BLaER1 (cell line): ENCODE results near the gene AMPD2.

Source experiments
- H3K27ac ChIP-seq: shearing (Covaris generic); formaldehyde crosslinking; 2 replicates; pipeline ENCODE4 v1.8.1; 2022
- H3K27me3 ChIP-seq: shearing (Covaris generic); formaldehyde crosslinking; 2 replicates; pipeline ENCODE4 v1.8.1; 2022
- H3K36me3 ChIP-seq: shearing (Covaris generic); formaldehyde crosslinking; 2 replicates; pipeline ENCODE4 v1.8.1; 2022
- H3K4me1 ChIP-seq: shearing (Covaris generic); formaldehyde crosslinking; 2 replicates; pipeline ENCODE4 v1.8.1; 2022
- H3K4me2 ChIP-seq: shearing (Covaris generic); formaldehyde crosslinking; 2 replicates; pipeline ENCODE4 v1.8.1; 2022
- H3K4me3 ChIP-seq: shearing (Covaris generic); formaldehyde crosslinking; 2 replicates; pipeline ENCODE4 v1.8.1; 2022
- H3K9ac ChIP-seq: shearing (Covaris generic); formaldehyde crosslinking; 2 replicates; pipeline ENCODE4 v1.8.1; 2022
- H3K9me3 ChIP-seq: shearing (Covaris generic); formaldehyde crosslinking; 2 replicates; pipeline ENCODE4 v1.8.1; 2022
- H4K20me1 ChIP-seq: shearing (Covaris generic); formaldehyde crosslinking; 2 replicates; pipeline ENCODE4 v1.8.1; 2022
- Cebpa-rat ChIP-seq: shearing (Covaris generic); IDR thresholded peaks from 2 replicates; pipeline ENCODE4 v1.8.1; 2022

The AMPD2 gene

DNA sequence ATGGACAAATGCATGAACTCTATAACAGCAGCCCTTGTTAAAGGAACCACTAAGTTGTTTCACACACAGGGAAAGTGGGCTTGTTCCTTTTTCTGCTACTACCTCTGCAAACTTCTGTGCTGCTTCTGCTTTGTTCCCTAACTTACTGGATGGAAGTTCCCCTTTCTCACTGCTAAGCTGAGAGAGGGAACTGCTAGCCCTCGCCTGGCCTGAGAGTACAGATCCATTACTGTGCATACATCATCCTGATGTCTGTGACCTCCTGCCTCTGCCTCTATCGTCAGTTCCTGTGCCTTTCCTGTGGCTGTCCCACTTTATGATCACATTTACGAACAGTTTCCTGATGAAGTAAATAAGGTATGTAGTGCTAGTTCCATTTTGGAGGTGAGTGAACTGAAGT lies 3.8 kb upstream of the AMPD2 start:
- Histone ChIP-seq H3K9me3 (no peaks in the 10 kb centered on the region), H3K27ac (no peak overlapping the region), H3K27me3 (no peaks in the 10 kb centered on the region), H3K4me2 (peak overlapping the region; percentile 39), H4K20me1 (peaks cover under 1% of the 10 kb centered on the region; the same call in 1 of the 2 replicates), H3K36me3 (no peaks in the 10 kb centered on the region), H3K9ac (no peak overlapping the region; the same call in 1 of the 2 replicates), H3K4me1 (peaks cover 46% of the 10 kb centered on the region), H3K4me3 (no peak overlapping the region)
- TF ChIP-seq Cebpa-rat, result no peak

DNA sequence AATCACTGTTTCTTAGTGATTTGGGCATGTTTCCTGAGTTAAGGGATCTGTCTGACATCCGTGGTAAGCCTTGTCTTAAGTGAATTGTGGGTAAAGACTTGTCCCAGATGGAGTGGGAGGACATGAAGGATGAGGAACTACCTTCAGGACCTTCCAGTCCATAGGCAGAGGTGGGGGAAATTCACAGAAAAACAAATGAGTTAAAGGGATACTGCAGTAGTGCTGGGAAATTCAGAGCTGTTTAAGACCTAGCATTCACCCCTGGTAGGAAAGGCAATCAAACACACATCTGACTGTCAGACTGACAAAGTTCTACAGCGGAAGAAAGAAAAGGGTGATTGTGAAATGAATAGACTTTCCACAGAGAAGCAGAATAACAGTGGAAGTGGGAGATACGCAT lies 3.2 kb upstream of the AMPD2 start:
- Histone ChIP-seq H3K4me1 (peaks cover 47% of the 10 kb centered on the region), H3K9ac (no peak overlapping the region), H3K27ac (no peak overlapping the region), H3K4me3 (no peak overlapping the region), H4K20me1 (peaks cover 5% of the 10 kb centered on the region; the same call in 1 of the 2 replicates), H3K36me3 (no peaks in the 10 kb centered on the region), H3K9me3 (no peaks in the 10 kb centered on the region), H3K4me2 (peak overlapping the region; percentile 39), H3K27me3 (no peaks in the 10 kb centered on the region)
- TF ChIP-seq Cebpa-rat, result no peak

- H3K9ac ChIP-seq, result no peak overlapping the region
- H3K4me2 ChIP-seq, result no peak overlapping the region
- H3K27ac ChIP-seq, result no peak overlapping the region
These were observed 2.3 kb upstream of the AMPD2 start for GRCh38 chr1:109617291-109617801.

GRCh38 chr1:109618661-109619575 lies 719 bp upstream of the AMPD2 start:
- Histone ChIP-seq H3K4me3 (peak overlapping the region; percentile 93), H3K27ac (peak overlapping the region; percentile 89), H3K4me1 (peaks cover 60% of the 10 kb centered on the region), H4K20me1 (peaks cover 28% of the 10 kb centered on the region), H3K36me3 (no peaks in the 10 kb centered on the region), H3K9ac (peak overlapping the region; percentile 91), H3K4me2 (peak overlapping the region; percentile 91), H3K9me3 (no peaks in the 10 kb centered on the region), H3K27me3 (no peaks in the 10 kb centered on the region)
- TF ChIP-seq Cebpa-rat, result no peak

More at GRCh38 chr1:109617291-109617801, 2.3 kb upstream of the AMPD2 start:
- H3K9me3 ChIP-seq, result no peaks in the 10 kb centered on the region
- peaks cover 57% of the 10 kb centered on the region for H3K4me1 ChIP-seq
- no peaks in the 10 kb centered on the region for H3K36me3 ChIP-seq
- peaks cover 15% of the 10 kb centered on the region for H4K20me1 ChIP-seq
- TF ChIP-seq Cebpa-rat, result no peak
- H3K27me3 ChIP-seq, result no peaks in the 10 kb centered on the region
- no peak overlapping the region for H3K4me3 ChIP-seq

- Histone ChIP-seq H3K36me3 (no peaks in the 10 kb centered on the region), H3K4me1 (peaks cover 66% of the 10 kb centered on the region), H4K20me1 (peaks cover 43% of the 10 kb centered on the region), H3K9me3 (no peaks in the 10 kb centered on the region), H3K9ac (peak overlapping the region; percentile 91), H3K4me3 (peak overlapping the region; percentile 93), H3K27ac (peak overlapping the region; percentile 89), H3K27me3 (no peaks in the 10 kb centered on the region), H3K4me2 (peak overlapping the region; percentile 91)
- TF ChIP-seq Cebpa-rat, result no peak
These were observed 759 bp downstream of the AMPD2 start for GRCh38 chr1:109620401-109620791.

- Histone ChIP-seq H3K4me2 (peak overlapping the region; percentile 91), H3K4me1 (peaks cover 66% of the 10 kb centered on the region), H3K27ac (peak overlapping the region; percentile 89), H3K4me3 (peak overlapping the region; percentile 93), H3K27me3 (no peaks in the 10 kb centered on the region), H3K9ac (peak overlapping the region; percentile 91), H4K20me1 (peaks cover 48% of the 10 kb centered on the region), H3K36me3 (peaks cover 2% of the 10 kb centered on the region), H3K9me3 (no peaks in the 10 kb centered on the region)
- no peak for TF ChIP-seq Cebpa-rat
These were observed 1.2 kb downstream of the AMPD2 start for GRCh38 chr1:109620841-109621286.

GRCh38 chr1:109621379-109622136 lies 1.9 kb downstream of the AMPD2 start:
- peak overlapping the region; percentile 93 for H3K4me3 ChIP-seq
- peak overlapping the region; percentile 83 for H3K9ac ChIP-seq
- no peaks in the 10 kb centered on the region for H3K27me3 ChIP-seq
- no peaks in the 10 kb centered on the region for H3K9me3 ChIP-seq
- peak overlapping the region; percentile 93 for H3K27ac ChIP-seq
- peaks cover 9% of the 10 kb centered on the region for H3K36me3 ChIP-seq
- H4K20me1 ChIP-seq, result peaks cover 55% of the 10 kb centered on the region
- TF ChIP-seq Cebpa-rat, result no peak
- peak overlapping the region; percentile 91 for H3K4me2 ChIP-seq
- H3K4me1 ChIP-seq, result peaks cover 66% of the 10 kb centered on the region

DNA sequence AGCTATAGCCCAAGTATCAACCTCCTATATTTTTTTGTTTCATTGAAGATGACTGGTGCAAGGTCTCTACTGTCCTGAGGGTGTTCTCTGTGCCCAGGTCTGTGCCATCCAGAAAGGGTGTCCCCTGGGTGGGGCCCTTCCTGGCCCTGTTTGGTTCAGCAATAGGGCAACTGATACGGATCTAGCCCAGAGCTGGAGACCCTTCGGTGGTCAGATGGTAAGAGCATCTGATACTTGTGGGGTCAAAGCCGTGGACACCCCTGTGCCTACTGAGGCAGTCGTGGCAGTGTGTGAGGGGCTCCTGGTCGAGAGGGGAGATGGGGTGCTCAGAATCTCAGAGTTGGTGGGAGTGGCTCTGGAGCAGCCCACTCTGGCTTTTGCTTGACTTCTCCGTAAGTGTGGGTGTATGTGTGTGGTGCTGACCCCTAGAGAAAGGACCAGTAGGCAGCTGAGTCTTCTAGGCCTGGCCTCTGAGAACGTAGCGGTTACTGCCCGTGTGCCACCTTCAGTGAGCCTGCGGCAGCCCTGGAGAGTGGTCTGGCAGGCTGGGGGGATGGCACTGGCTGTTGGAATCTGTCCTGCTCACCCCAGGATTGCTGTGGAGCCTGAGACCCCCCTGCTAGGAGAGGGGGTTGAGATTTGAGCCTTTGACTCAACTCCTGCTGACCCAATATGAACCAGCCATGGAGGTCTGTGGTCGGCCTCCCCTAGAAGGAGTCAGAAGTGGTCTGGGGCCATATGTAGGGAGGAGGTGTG lies 2.7 kb downstream of the AMPD2 start:
- no peak for TF ChIP-seq Cebpa-rat
- peak overlapping the region; percentile 83 for H3K9ac ChIP-seq
- peaks cover 62% of the 10 kb centered on the region for H4K20me1 ChIP-seq
- peak overlapping the region; percentile 91 for H3K4me2 ChIP-seq
- H3K27ac ChIP-seq, result peak overlapping the region; percentile 93
- H3K27me3 ChIP-seq, result no peaks in the 10 kb centered on the region
- H3K4me3 ChIP-seq, result peak overlapping the region; percentile 93
- H3K4me1 ChIP-seq, result peaks cover 73% of the 10 kb centered on the region
- H3K9me3 ChIP-seq, result no peaks in the 10 kb centered on the region
- H3K36me3 ChIP-seq, result peaks cover 16% of the 10 kb centered on the region

DNA sequence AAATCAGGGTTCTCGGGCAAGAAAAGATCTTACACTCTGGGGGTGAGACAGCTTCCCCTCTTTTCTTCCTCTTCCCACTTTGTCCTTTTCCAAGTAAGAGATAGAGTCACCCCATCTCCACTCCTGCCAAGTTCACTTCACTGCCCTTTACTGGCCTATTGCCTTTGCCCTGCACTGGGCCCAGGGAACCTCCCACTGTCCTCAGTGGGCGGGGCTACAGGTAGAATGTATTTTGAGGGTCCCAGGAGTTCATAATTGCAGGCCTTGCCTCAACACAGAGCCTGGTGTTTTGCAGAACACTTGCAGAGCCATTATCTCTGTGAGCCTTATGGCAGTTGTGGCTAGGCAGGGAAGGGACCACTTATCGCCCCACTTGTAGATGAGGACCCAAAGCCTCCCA lies 3.3 kb downstream of the AMPD2 start:
- Histone ChIP-seq H3K27ac (peak overlapping the region; percentile 93), H3K9ac (peak overlapping the region; percentile 83), H3K4me3 (peak overlapping the region; percentile 93), H3K27me3 (no peaks in the 10 kb centered on the region), H3K4me1 (peaks cover 79% of the 10 kb centered on the region), H4K20me1 (peaks cover 68% of the 10 kb centered on the region), H3K9me3 (no peaks in the 10 kb centered on the region), H3K4me2 (peak overlapping the region; percentile 91), H3K36me3 (peaks cover 22% of the 10 kb centered on the region)
- TF ChIP-seq Cebpa-rat, result no peak
